ENCODE results near the gene FBXO2.

The FBXO2 gene

GRCh38 chr1:11652203-11652780, 1.9 kb downstream of the FBXO2 start:
- DNase-seq = no peak

DNA sequence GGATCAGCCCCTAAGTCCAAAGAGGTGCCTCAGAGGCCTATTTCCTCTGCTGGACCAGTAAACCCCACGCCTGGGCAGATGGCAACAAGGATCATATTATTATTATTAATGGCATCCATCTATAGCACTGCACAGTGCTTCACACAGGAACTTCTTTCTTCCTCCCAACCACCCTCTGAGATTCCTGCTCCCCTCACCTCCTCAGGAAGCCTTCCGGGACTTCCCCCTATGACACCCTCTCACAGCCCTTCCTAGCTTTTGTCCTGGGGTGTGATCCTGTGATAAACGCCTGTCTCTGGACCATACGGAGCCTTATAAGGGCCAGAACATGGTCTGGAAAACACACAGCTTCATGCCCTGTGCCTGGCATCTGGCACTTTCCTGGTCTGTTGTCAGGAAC, 3.2 kb downstream of the FBXO2 start:
- no peak for DNase-seq

DNA sequence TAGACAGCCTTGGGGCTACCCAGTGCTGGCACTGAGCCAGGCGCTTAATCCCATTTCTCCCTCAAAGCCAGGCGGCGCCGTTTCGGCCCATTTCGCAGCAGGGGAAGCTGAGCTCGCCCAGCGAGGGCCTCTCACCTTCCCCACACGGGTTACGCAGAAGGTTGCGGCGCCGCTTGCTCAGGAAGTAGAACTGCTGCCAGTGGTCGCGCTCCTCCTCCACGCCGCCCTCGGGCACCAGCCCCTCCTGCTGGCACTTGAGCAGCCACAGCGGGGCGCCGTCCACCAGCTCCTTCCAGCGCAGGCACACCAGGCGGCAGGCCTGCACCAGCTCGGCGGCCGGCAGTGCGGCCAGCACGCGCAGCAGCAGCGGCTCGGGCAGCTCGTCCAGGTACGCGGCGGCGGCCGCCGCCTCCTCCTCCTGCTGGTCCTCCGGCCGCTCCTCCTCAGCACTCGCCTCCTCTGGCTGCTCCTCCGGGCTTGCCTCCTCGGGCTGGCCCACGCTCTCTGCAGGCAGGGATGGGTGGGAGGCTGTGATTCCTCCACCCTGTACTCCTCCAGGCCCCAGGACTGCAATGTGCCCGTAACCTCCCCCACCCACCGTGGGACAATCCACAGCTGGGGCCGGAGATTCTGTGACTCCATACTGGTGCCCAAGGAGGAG, 3.8 kb downstream of the FBXO2 start:
- peak; percentile 56 for DNase-seq

DNA sequence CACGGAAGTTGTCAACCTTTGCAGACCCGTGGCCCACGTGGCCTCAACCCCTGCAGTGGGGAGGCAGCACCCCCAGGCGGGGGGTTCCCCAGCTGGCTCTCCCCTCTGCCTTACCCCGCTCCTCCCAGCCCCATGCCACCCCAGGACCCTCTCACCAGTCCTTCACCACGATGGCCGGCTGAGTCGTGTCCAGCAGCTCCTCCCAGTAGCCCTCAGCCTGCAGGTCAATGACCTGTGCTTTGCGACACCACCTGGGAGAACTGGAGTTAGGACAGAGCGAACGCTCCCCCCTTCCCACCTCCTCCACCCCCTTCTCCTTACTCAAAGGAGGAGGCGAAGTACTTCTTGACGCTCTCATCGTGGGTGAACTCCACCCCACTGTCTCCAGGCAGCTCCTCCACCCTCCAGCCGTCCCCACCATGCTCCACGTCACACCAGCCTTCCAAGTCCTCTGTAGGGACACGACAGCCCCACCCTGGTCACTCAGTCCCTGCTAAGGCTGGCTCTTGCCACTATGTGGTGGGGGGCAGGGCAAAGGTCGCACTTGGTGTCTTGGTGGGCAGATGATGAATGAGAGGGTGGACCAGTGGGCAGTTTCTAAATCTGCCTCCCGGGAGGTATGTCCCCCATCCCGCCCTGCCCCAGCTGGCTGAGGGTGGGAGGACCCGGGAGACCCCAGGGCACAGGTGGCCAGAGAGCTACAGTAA, 4.5 kb downstream of the FBXO2 start:
- DNase-seq = no peak

DNA sequence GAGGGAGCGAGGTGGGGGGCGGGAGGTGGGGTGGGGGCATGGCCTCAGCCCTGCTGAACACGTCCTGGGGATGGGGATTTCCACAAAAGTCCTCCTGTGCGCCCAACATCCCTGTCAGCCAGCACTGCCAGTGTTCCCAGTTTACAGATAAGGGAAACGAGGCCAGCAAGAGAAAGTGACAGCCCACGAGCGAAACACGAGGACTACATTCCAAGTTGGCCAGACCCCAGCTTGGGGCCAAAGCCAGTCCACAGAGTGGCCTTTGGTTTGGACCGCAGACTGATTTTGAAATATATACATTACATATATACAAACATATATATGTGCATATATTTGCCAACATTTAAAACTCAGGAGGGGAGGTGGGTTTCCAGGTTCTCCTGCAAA, 5.0 kb downstream of the FBXO2 start:
- DNase-seq = no peak

GRCh38 chr1:11648732-11649158, 5.5 kb downstream of the FBXO2 start:
- no peak for DNase-seq

DNA sequence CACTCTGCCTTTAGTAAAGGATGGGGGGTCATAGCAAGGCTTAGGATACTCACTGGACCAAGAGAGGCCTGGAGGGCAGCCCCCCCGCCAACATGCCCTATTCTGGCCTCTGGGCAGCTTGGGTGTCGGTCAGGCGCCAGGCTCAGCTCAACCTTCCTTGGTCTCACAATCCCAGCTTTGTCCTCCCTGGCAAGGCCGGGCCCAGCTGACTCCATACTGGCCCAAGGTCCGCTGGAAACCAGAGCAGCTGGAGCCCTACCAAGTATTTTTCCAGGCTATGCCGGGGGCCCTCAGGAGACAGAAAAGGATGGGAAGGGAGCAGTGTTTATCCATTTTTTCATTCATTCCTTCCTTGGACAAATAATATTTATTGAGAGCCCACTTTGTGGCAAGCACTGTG, 6.2 kb downstream of the FBXO2 start:
- DNase-seq = no peak

DNA sequence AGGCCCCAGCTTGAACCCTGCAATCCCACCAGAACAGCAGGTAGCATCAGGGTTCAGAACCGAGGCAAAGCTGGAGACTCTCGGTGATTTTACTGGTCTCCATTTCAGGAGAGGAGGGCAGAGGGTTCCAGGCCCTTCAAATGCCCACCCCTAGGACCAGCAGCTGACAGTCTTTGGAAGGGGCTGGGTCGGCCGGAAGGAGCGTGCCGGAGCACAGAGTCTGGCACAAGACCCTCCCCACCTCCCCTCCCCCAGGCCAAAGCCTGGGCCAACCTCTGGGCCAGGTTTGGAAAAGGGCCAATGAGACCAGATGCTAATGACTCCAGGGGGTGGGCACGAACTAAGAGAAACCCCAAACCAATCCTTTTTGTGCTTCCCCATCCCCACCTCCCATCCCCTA, 6.9 kb downstream of the FBXO2 start:
- no peak for DNase-seq

GRCh38 chr1:11646317-11646716, 7.9 kb downstream of the FBXO2 start:
- no peak for DNase-seq

DNA sequence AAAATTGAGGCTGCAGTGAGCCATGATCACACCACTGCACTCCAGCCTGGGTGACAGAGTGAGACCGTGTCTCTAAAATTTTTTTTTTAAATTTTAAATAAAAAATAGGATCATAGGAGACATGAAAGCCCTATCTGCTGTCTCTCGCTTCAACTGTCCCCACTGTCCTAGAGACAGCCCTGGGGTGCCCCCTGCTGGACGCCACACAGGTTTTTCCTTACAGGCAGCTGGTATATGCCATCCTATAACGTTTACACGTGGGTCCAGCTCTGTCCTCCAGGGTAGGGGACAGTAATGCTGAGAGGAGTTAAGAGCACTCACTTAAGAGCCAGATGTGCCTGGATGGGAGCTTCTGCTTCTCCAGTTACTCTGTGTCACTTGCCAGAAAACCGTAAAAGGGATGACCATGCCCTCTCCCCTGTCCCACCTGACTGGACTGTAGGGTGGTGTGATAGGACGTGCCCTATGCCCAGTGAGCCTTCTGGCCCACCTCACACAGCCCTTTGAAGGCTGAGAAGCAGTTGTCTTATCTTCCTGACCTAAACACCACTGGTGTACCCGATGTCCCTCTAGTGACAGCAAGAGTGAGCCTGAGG, 8.5 kb downstream of the FBXO2 start:
- peak; percentile 70 for DNase-seq

GRCh38 chr1:11645270-11645669, 9.0 kb downstream of the FBXO2 start:
- no peak for DNase-seq

DNA sequence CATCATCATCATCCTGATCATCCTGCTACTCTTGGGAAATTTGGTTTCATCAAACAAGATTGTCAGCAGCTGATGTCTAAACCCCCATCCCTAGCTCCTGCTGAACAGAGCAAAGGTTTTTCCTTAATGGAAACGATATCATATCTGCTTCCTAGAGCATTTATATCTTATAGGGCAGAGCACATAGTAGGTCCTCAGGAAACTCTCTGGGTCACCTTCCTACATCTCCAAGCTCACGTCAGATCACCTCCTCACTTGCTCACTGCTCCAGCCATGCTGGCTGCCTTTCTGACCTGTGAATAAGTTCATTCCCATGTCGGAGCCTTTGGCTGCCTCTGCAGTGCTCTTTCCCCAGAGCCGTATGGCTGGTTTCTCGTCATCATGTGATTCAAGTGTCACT, 10.4 kb downstream of the FBXO2 start:
- no peak for DNase-seq

GRCh38 chr1:11642418-11643017, 11.7 kb downstream of the FBXO2 start:
- DNase-seq = peak; percentile 54

DNA sequence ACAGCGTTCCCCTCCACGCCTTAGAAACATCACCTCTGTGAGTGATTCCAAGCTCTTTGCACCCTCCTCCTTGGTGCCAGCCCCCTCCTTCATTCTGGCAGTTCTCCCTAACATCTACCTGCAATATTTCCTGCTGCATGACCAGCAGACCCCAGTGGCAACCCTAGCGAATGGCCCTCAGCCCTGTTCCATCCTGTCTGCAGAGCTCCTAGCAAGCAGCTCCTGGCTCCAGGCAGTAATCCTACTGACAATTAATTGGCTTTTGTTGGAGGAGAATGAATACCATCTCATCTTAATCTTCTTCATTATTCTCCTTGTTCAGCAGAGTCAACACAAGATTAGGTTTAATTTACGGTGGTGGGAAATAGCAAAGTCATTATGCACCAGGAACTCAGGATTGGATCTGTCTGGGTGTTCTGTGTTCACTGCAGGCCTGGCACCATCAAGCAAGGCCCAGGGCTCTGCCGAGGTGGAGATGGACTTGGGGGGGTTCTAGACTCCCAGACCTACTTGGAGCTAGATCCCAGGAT, 12.4 kb downstream of the FBXO2 start:
- no peak for DNase-seq

GRCh38 chr1:11640944-11641343, 13.3 kb downstream of the FBXO2 start:
- no peak for DNase-seq

GRCh38 chr1:11640101-11640500, 14.1 kb downstream of the FBXO2 start:
- DNase-seq = no peak

DNA sequence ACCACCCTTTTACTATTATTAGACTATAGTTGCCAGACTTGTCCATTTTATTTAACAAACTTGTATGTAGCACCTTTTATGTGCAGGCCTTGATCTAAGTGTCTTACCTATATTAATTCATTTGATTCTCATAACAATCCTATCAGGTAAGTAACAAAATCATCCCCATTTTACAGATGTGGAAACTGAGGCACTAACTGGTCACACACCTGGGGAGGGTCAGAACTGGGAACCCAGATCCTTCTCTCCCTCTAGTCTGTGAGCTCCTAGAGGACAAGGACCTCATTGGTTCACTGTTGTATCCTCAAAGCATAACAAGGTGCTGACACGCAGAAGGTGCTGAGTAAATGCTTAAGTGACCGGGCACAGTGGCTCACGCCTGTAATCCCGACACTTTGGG, 14.9 kb downstream of the FBXO2 start:
- DNase-seq = no peak

DNA sequence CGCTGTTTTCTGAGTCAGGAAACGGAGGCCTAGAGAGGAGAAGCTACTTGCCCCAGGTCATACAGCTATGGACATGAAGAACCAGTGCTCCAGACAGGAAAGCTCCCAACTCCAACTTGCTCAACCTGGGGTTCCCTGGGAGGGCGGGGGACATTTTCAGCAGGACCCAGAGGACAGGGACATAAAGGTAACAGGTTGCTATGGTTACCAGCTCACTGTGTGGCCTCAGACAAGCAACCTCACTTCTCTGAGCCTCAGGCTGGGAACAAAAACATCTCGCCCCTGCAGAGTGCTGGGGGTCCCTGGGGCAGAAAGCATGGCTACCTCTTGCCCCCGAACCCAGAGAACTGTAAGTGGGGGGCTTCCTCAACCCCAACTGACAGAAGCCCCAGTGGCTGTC, 16.1 kb downstream of the FBXO2 start:
- no peak for DNase-seq

- DNase-seq = no peak
These were observed 19.6 kb downstream of the FBXO2 start for GRCh38 chr1:11634365-11635192.

GRCh38 chr1:11629184-11630016, 24.8 kb downstream of the FBXO2 start:
- no peak for DNase-seq

DNA sequence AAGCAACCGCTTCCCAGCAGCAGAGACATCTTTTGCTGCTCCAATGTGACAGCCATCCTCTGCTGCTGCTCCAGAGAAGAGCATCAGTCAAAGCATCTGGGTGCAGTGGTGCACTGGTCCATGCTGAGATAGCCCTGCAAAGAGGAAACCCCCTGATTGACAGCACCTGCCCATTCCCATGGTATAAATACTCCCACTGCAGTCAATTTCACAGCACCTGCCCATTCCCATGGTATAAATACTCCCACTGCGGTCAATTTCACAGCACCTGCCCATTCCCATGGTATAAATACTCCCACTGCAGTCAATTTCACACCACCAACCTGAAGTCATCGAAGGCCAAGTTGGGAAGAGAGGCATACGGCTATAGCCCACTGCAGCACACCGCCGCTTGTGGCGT, 25.5 kb downstream of the FBXO2 start:
- no peak for DNase-seq
